GM10266 (cell line): Measurements from ENCODE around the gene ATXN7.

Experiments
- DNase-seq: peaks from one replicate; pipeline ENCODE4 v3.0.0; 2012; ENCODE audit errors: extremely low spot score
- CTCF ChIP-seq: IDR thresholded peaks from 2 replicates; pipeline ENCODE4 v1.5.1; 2012; ENCODE audit warnings: mild to moderate bottlenecking, low read depth; ENCODE audit not compliant: control insufficient read depth, insufficient read depth; ENCODE audit errors: missing control alignments

ATXN7 gene

GRCh38 chr3:63973406-63973805 lies 109.7 kb downstream of the ATXN7 start:
- TF ChIP-seq CTCF, result no peak
- DNase-seq, result no peak

- TF ChIP-seq CTCF, result no peak
- DNase-seq, result no peak
Observed at GRCh38 chr3:63974451-63974850, 110.8 kb downstream of the ATXN7 start.

- TF ChIP-seq CTCF, result no peak
- no peak for DNase-seq
Observed at GRCh38 chr3:63975723-63976122, 112.1 kb downstream of the ATXN7 start.

- DNase-seq, result no peak
- TF ChIP-seq CTCF, result no peak
Observed at GRCh38 chr3:63976161-63976871, 112.6 kb downstream of the ATXN7 start.

- DNase-seq, result no peak
- TF ChIP-seq CTCF, result no peak
Observed at GRCh38 chr3:63976872-63977200, 113.2 kb downstream of the ATXN7 start.

GRCh38 chr3:63977893-63978292 lies 114.2 kb downstream of the ATXN7 start:
- no peak for DNase-seq
- no peak for TF ChIP-seq CTCF

- DNase-seq, result no peak
Observed at GRCh38 chr3:63979093-63979885, 115.6 kb downstream of the ATXN7 start.

More at GRCh38 chr3:63979093-63979885, 115.6 kb downstream of the ATXN7 start:
- no peak for TF ChIP-seq CTCF
